ENCODE data around the gene FER. TPM values are rescaled to one million over a fixed set of nuclear protein-coding genes. Genes with fewer than 3 reads are reported as not detected.
"Not testable (repeated sequence)": the region's sequence is repeated elsewhere in the genome, so short reads cannot be mapped to it uniquely, and the experiment has no call there.

Gene FER
- total RNA-seq, 1 donor from 2014 or later = 38.7 TPM

DNA sequence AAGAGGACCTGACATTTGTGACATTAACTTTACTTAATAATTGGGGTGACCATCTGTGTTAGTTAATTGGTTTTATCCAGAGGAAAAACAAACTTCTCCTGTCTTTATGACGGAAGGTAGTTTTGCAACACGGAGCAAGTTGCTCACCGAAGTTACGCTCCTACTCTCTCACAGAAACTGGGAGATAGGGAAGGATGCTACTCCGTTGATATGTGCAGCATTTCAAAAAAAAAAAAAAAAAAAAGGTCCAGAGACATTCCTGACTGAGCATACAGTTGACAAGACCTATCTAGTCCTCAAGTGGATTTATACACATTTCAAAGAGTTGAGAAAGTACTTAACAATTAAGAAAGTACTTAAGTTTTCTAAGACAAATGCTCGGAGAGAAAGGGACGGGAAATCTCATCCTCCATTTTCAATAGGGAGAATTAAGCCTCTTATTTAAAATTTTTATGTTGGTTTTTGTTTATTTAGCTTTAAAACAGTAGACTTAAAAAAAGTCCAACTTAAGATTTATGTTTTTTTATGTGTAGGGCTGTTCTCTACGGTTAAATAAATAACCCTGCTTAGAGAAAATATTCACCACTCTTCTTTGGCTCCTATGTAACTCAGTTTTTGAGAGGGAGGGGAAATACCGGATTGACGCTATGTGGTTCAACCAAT lies 455 bp upstream of the FER start:
- no peak for DNase-seq (ENCODE audit: low spot score)

DNA sequence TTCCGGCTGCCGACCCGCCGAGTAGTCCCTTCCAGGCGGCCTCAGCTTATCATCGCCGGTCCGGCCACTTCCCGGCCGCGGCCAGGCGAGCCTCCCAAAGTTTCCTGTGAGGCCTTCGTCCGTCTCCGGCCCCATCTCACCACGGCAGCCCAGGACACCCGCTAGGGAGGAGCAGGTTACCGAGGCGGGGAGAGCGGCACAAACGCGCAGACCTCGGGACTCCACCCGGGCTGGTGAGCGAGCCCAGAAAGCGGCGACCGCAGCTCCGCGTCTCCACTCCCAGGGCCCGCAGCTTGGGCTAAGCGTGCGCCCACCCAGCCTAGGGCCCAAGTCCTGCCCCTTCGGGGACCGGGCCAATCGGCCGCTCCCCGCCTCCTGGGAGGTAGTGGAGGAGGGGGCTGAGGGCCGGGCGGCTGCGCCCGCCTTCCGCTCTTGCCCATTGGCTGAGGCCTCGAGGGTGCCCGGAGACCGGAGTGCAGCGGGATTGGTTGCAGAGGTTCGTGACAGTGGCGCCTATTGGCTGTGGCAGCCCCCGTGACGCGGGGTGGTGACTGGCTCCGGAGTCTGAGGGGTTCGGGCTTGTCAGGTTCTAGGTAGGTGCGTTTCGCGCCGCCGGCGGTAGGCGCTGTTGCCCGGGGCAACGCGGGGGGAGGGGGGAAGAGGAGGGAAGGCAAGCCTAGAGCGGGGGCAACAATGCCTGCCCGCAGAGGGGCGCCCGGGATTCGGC lies 867 bp downstream of the FER start:
- DNase-seq (ENCODE audit: low spot score) = peak; percentile 100

GRCh38 chr5:108749128-108749861 lies 1.6 kb downstream of the FER start:
- DNase-seq (ENCODE audit: low spot score) = no peak

DNA sequence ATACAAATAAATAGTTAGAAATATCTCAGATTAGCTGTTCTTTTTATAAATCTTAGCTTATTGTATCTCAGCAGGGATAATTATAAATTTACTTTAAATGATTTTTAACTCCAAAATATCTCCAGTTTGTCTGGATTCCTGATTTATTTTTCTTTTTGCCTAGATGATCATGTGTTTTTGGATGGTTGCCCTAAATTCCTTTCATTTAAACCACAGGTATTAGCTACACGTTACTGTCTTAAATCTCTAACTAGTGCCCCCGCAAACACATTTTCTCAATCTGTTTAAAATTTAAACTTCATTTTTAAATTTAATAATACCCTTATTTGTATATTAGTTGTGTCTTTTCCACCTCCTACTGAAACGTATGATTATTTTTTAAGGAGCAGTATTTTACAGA lies 5.6 kb downstream of the FER start:
- no peak for DNase-seq (ENCODE audit: low spot score)

DNA sequence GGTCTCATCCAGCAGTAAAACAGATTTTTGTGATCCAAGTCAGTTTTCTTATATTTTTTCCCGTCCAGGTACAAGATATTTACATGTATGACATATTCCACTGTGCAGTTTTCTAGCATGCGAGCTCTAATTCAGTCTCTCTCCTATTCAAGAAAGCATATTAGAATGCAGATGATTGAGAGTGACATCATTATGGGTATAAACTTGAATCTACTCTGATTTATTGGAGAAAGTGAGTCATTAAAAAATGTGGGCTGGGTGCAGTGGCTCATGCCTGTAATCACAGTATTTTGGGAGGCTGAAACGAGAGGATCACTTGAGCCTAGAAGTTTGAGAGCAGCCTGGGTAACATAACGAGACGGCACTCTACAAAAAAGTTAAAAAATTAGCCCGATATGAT lies 6.2 kb downstream of the FER start:
- no peak for DNase-seq (ENCODE audit: low spot score)

DNA sequence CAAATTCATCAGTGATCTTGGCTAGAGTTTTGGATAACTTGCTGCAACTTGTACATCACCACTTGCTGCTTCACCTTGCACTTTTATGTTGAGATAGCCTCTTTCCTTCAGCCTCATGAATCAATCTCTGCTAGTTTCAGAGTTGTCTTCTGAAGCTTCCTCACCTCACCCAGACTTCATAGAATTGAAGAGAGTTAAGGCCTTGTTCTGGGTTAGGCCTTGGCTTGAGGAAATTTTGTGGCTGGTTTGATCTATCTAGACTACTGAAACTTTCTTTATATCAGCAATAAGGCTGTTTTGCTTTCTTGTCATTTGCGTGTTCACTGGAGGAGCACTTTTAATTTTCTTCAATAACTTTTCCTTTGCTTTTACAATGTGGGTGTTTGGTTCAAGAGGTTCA lies 12.8 kb downstream of the FER start:
- DNase-seq (ENCODE audit: low spot score) = no peak

- DNase-seq (ENCODE audit: low spot score) = no peak
These were observed 15.0 kb downstream of the FER start for GRCh38 chr5:108762660-108763059.

DNA sequence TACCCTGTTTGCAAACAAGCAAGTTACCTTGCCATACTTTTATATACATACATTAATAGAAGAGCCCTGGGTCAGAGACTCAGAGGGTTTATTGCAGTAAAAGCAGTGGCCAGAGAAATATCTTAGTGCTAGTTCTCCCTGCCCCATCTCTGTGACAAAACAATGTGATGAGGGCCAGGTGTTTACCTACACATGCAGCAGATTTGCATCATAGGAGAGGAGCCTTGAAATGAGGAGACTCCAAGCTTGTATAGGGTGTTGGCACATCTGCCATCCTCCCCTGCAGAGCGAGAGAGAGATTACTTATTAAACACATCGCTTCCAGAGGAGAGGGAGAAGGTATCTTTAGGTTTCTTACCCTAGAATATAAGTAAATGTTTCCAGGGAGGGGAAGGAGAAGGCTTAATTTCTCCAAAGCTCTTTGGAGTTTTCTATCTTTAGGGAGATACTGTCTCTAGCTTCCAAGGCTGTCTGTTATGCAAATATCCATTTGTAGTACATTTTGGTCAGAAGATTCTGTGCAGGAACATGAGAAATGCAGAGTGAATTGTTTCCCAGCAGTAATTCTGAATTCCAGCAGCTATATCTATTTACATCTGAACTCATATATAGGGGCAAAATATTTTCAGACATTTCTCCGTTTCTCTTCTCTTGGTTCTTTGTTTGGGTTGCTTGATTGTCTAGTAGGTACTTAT lies 15.7 kb downstream of the FER start:
- DNase-seq (ENCODE audit: low spot score) = no peak

- DNase-seq (ENCODE audit: low spot score) = no peak
These were observed 17.9 kb downstream of the FER start for GRCh38 chr5:108765647-108766046.

DNA sequence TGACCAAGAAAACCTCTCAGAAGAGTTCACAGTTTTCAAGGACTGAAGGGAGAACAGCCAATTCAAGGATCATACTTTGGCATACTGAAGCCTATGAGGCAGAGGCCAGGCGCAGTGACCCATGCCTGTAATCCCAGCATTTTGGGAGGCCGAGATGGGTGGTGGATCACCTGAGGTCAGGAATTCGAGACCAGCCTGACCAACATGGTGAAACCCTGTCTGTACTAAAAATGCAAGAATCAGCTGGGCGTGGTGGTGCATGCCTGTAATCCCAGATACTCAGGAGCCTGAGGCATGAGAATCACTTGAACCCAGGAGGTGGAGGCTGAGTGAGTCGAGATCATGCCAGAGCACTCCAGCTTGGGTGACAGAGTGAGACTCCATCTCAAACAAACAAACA lies 19.2 kb downstream of the FER start:
- not testable (repeated sequence) for DNase-seq (ENCODE audit: low spot score)

- no peak for DNase-seq (ENCODE audit: low spot score)
These were observed 21.7 kb downstream of the FER start for GRCh38 chr5:108769352-108769751.

GRCh38 chr5:108772626-108773025 lies 24.9 kb downstream of the FER start:
- DNase-seq (ENCODE audit: low spot score) = no peak

- no peak for DNase-seq (ENCODE audit: low spot score)
These were observed 25.6 kb downstream of the FER start for GRCh38 chr5:108773330-108773729.

GRCh38 chr5:108774079-108774478 lies 26.4 kb downstream of the FER start:
- DNase-seq (ENCODE audit: low spot score) = not testable (repeated sequence)

GRCh38 chr5:108777582-108777981 lies 29.9 kb downstream of the FER start:
- not testable (repeated sequence) for DNase-seq (ENCODE audit: low spot score)

GRCh38 chr5:108784577-108784976 lies 36.9 kb downstream of the FER start:
- DNase-seq (ENCODE audit: low spot score) = not testable (repeated sequence)

DNA sequence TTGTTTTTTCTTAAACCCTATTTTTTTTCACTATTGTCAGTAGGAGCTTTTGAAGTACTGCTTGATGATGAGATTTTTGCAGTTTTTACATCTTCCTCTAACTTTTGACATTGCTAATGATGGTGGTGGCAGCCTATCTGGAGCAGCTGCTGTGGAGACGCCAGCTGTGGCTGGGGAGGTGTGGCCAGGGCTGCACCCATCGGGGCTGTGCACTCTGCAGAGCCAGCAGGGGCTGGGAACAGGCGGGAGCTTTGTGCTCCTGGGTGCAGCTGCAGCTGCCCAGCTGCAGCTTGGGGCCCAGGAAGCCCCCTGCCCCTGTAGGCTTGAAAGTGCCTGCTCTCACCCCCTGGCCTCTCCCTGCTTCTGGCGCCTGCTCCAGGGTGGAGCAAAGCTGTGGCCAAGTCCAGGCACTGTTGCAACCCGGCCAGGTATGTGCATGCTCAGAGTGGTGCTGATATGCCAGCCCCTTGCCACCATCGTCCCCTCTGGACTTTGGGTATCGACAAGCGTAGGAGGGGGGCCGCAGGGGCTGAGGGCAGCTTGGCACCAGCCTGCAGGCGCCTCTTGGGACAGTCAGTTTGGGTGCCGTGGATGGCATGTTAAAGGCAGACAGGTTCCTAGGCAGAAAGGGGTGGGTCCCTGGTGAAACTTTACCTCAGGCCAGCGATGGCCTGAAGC lies 39.2 kb downstream of the FER start:
- no peak for DNase-seq (ENCODE audit: low spot score)

GRCh38 chr5:108788142-108788541 lies 40.4 kb downstream of the FER start:
- peak; percentile 71 for DNase-seq (ENCODE audit: low spot score)

GRCh38 chr5:108793207-108793606 lies 45.5 kb downstream of the FER start:
- no peak for DNase-seq (ENCODE audit: low spot score)

- not testable (repeated sequence) for DNase-seq (ENCODE audit: low spot score)
These were observed 46.7 kb downstream of the FER start for GRCh38 chr5:108794349-108794748.

DNA sequence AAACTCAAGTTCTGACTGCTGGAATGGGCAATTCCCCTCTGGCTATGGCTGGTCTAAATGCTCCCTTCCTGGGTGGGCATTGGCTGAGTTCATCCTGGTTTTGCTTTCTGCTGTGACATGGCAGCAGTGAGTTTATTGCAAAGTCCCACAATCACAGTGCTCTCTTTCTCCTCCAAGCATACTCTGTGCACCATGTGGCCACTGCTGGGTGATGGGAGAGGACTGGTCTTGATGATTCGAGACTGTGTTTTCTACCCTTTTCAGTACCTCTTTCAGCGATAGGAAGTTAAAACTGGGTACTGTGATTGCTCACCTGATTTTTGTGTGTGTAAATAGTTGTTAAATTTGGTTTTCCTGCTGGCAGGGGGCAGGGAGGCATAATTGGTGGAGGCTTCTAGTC lies 49.7 kb downstream of the FER start:
- DNase-seq (ENCODE audit: low spot score) = no peak

DNA sequence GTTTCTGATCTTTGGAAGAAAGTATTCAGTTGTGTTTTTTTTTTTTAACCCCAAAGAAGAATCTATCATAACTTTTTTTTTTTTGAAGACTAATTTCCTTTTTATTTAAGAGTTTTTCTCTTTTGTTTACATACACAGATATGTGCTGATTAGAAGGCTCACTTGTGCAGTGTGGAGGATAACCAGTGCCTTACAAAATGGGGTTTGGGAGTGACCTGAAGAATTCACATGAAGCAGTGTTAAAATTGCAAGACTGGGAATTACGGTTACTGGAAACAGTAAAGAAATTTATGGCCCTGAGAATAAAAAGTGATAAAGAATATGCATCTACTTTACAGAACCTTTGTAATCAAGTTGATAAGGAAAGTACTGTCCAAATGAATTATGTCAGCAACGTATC lies 50.3 kb downstream of the FER start:
- DNase-seq (ENCODE audit: low spot score) = no peak
